KMS-11 (cell line): Measurements from ENCODE around the gene VAV3.

ENCODE experiments used
- H2AFZ ChIP-seq: fragments of 200-600 bp; sonication (generic); 2 replicates; pipeline ENCODE4 v1.6.1; 2016; ENCODE audit warnings: antibody characterized with exemption, mixed run types, low read depth
- H3K27ac ChIP-seq: fragments of 200-600 bp; sonication (generic); 2 replicates; pipeline ENCODE4 v1.6.1; 2016; ENCODE audit warnings: mild to moderate bottlenecking, mixed run types
- H3K27me3 ChIP-seq: fragments of 200-600 bp; sonication (generic); 2 replicates; pipeline ENCODE4 v1.6.1; 2017; ENCODE audit warnings: mild to moderate bottlenecking, low read depth, mixed run types, moderate library complexity; ENCODE audit not compliant: insufficient read depth
- H3K36me3 ChIP-seq: fragments of 200-600 bp; sonication (generic); 2 replicates; pipeline ENCODE4 v1.6.1; 2017; ENCODE audit warnings: mild to moderate bottlenecking, mixed run types; ENCODE audit not compliant: insufficient read depth
- H3K4me1 ChIP-seq: fragments of 200-600 bp; sonication (generic); 2 replicates; pipeline ENCODE4 v1.6.1; 2016; ENCODE audit warnings: mild to moderate bottlenecking, low read depth, mixed run types; ENCODE audit not compliant: poor library complexity, severe bottlenecking
- H3K4me2 ChIP-seq: fragments of 200-600 bp; sonication (generic); 2 replicates; pipeline ENCODE4 v1.7.0; 2016; ENCODE audit warnings: mild to moderate bottlenecking, mixed run types
- H3K4me3 ChIP-seq: fragments of 200-600 bp; sonication (generic); IDR thresholded peaks from 2 replicates; pipeline ENCODE4 v1.6.1; 2017; ENCODE audit warnings: low read depth, low read length, mixed read lengths; ENCODE audit not compliant: insufficient read depth
- H3K79me2 ChIP-seq: fragments of 200-600 bp; sonication (generic); 2 replicates; pipeline ENCODE4 v1.6.1; 2016; ENCODE audit warnings: low read depth, mixed run types; ENCODE audit not compliant: insufficient read depth
- H3K9ac ChIP-seq: fragments of 200-600 bp; sonication (generic); 2 replicates; pipeline ENCODE4 v1.6.1; 2016; ENCODE audit warnings: mild to moderate bottlenecking, mixed run types
- H4K20me1 ChIP-seq: fragments of 200-600 bp; sonication (generic); 2 replicates; pipeline ENCODE4 v1.6.1; 2016; ENCODE audit warnings: mild to moderate bottlenecking, mixed run types; ENCODE audit not compliant: insufficient read depth
- CTCF ChIP-seq: fragments of 200-600 bp; sonication (generic); conservative IDR thresholded peaks from 2 replicates; pipeline ENCODE4 v1.6.1; 2017; ENCODE audit warnings: low read depth, mild to moderate bottlenecking, antibody characterized with exemption, low read length, moderate library complexity, mixed read lengths

The VAV3 gene

GRCh38 chr1:107525145-107525544, 439.8 kb downstream of the VAV3 start:
- no peak overlapping the region for H3K27ac ChIP-seq
- no peak for TF ChIP-seq CTCF
- peaks cover 4% of the 10 kb centered on the region for H3K4me1 ChIP-seq
- H2AFZ ChIP-seq = no peak overlapping the region
- no peaks in the 10 kb centered on the region for H3K79me2 ChIP-seq
- H3K9ac ChIP-seq = no peak overlapping the region
- no peak overlapping the region for H3K4me2 ChIP-seq
- H3K36me3 ChIP-seq = no peaks in the 10 kb centered on the region
- H4K20me1 ChIP-seq = no peaks in the 10 kb centered on the region
- no peaks in the 10 kb centered on the region for H3K27me3 ChIP-seq
- no peak overlapping the region for H3K4me3 ChIP-seq

DNA sequence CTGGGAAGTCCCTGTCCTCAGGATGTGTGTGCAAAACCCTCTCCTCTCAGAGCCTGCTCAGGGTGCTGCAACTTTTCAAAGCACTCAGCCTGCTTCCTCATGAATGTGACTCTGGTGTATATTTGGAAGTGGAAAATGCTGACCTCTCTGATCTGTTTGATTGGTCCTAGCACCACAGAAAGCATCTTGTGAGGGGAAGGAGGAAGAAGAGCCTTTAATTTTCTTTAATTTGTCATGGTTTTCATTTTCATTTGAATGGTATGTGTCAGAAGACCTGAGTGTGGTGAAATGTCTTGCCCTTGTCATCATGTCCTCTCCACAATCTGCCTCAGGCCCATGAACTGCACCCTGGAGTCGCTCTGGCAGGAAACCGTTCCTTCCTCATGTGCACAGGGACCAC, 440.7 kb downstream of the VAV3 start:
- Histone ChIP-seq H3K36me3 (no peaks in the 10 kb centered on the region), H4K20me1 (no peaks in the 10 kb centered on the region), H3K27ac (no peak overlapping the region), H3K9ac (no peak overlapping the region), H3K4me1 (peaks cover 2% of the 10 kb centered on the region), H3K27me3 (no peaks in the 10 kb centered on the region), H3K4me2 (no peak overlapping the region), H3K79me2 (no peaks in the 10 kb centered on the region), H3K4me3 (no peak overlapping the region), H2AFZ (no peak overlapping the region)
- TF ChIP-seq CTCF = no peak

DNA sequence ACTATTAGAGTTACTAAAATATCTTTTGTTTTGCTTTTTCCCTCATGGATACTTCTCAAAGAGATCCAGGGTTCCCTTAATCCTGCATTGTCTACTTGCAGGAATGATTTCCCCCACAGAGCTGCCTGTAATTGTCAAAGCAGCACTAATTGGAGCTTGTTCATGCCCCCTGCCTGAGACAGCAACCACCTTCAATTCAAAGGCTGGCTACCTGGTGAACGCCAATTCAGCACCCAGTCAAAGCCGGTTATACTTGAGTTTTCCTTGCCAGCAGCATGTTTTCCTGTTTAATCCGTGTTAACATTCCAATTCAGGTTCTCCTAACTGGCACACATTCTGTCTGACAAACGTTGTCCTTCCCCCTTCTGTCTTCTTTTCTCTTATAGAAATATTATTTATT, 441.2 kb downstream of the VAV3 start:
- H3K27me3 ChIP-seq = no peaks in the 10 kb centered on the region
- no peak for TF ChIP-seq CTCF
- H2AFZ ChIP-seq = no peak overlapping the region
- no peaks in the 10 kb centered on the region for H3K36me3 ChIP-seq
- no peaks in the 10 kb centered on the region for H3K4me1 ChIP-seq
- no peaks in the 10 kb centered on the region for H3K79me2 ChIP-seq
- H3K4me3 ChIP-seq = no peak overlapping the region
- no peak overlapping the region for H3K27ac ChIP-seq
- H4K20me1 ChIP-seq = no peaks in the 10 kb centered on the region
- no peak overlapping the region for H3K4me2 ChIP-seq
- no peak overlapping the region for H3K9ac ChIP-seq

DNA sequence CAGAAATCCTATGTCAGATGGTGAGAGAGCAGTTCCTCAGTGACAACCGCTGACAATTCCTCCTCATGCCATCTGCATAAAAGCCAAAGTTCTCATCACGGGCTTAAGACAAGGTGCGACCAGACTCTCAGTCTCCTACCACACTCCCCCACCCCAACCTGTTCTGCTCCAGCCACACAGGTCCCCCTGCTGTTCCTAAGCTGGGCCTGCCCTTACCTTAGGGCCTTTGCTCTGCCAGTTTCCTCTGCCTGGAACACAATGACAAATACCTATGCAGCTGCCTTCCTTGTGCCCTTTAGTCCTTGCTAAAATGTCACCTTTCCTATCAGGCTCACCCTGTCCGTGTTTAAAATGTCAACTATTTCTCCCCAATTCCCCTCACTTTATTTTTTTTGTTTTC, 441.9 kb downstream of the VAV3 start:
- no peak overlapping the region for H3K4me3 ChIP-seq
- no peaks in the 10 kb centered on the region for H3K79me2 ChIP-seq
- no peak overlapping the region for H3K4me2 ChIP-seq
- H3K27ac ChIP-seq = no peak overlapping the region
- no peak overlapping the region for H2AFZ ChIP-seq
- no peak for TF ChIP-seq CTCF
- H3K4me1 ChIP-seq = no peaks in the 10 kb centered on the region
- no peaks in the 10 kb centered on the region for H3K36me3 ChIP-seq
- H4K20me1 ChIP-seq = no peaks in the 10 kb centered on the region
- no peak overlapping the region for H3K9ac ChIP-seq
- H3K27me3 ChIP-seq = no peaks in the 10 kb centered on the region
